Parathyroid adenoma (tissue), 2 donors: Measurements from ENCODE around the gene PNMA5.
A peak's percentile ranks its signal among the peaks of the same experiment; 100 is the strongest.

ENCODE experiments used
- H2AFZ ChIP-seq: fragments of 300-600 bp; sonication (generic); one replicate; pipeline ENCODE4 v1.7.0; 2017; ENCODE audit warnings: antibody characterized with exemption, mild to moderate bottlenecking
- H3K27ac ChIP-seq: fragments of 300-600 bp; sonication (generic); one replicate; pipeline ENCODE4 v1.7.0; 2017
- H3K27me3 ChIP-seq: fragments of 300-600 bp; sonication (generic); one replicate; pipeline ENCODE4 v1.7.0; 2017; ENCODE audit warnings: low read length; ENCODE audit not compliant: control insufficient read depth, insufficient read depth
- H3K36me3 ChIP-seq: fragments of 300-600 bp; sonication (generic); one replicate; pipeline ENCODE4 v1.7.0; 2017; ENCODE audit warnings: low read length; ENCODE audit not compliant: control insufficient read depth, insufficient read depth
- H3K4me1 ChIP-seq: fragments of 300-600 bp; sonication (generic); one replicate; pipeline ENCODE4 v1.7.0; 2017; ENCODE audit warnings: control low read depth
- H3K4me2 ChIP-seq: fragments of 300-600 bp; sonication (generic); one replicate; pipeline ENCODE4 v1.7.0; 2017; ENCODE audit warnings: low read length
- H3K4me3 ChIP-seq: fragments of 300-600 bp; sonication (generic); one replicate; pipeline ENCODE4 v1.7.0; 2017; ENCODE audit warnings: low read depth, low read length
- H3K79me2 ChIP-seq: fragments of 300-600 bp; sonication (generic); one replicate; pipeline ENCODE4 v1.7.0; 2017; ENCODE audit warnings: control low read depth
- H3K9ac ChIP-seq: fragments of 300-600 bp; sonication (generic); one replicate; pipeline ENCODE4 v1.7.0; 2017; ENCODE audit warnings: mild to moderate bottlenecking
- H3K9me3 ChIP-seq: fragments of 300-600 bp; sonication (generic); one replicate; pipeline ENCODE4 v1.7.0; 2017; ENCODE audit warnings: low read length; ENCODE audit not compliant: control insufficient read depth
- TF ChIP-seq, protein P1 (sequence below): fragments of 300-600 bp; sonication (generic); IDR thresholded peaks from one replicate; pipeline ENCODE4 v1.7.0; 2017; ENCODE audit warnings: antibody characterized with exemption, mild to moderate bottlenecking
- donor health status: primary hyperparathyroidism.

PNMA5 gene

DNA sequence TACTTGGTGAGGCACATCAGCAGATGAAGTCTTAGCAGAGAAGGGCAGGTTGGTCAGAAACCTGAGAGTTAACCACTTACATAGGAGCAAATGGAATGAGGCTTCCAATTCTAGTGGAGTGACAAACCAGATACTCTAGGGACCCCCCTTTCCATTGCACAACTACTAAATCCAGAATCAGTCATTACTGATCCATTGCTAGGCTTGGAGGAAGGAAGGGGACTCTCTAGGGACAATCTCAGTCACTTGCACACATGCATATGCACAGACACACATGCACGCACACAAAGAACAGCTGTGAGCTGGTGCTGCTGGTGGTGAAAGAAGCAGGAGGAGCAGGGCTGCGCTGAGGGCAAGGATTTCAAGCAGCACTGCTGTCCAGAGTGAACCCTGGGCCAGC lies 25.7 kb downstream of the PNMA5 start:
- no peak overlapping the region for H3K4me2 ChIP-seq
- no peaks in the 10 kb centered on the region for H3K9me3 ChIP-seq
- no peak overlapping the region for H3K9ac ChIP-seq
- TF ChIP-seq, protein P1, sequence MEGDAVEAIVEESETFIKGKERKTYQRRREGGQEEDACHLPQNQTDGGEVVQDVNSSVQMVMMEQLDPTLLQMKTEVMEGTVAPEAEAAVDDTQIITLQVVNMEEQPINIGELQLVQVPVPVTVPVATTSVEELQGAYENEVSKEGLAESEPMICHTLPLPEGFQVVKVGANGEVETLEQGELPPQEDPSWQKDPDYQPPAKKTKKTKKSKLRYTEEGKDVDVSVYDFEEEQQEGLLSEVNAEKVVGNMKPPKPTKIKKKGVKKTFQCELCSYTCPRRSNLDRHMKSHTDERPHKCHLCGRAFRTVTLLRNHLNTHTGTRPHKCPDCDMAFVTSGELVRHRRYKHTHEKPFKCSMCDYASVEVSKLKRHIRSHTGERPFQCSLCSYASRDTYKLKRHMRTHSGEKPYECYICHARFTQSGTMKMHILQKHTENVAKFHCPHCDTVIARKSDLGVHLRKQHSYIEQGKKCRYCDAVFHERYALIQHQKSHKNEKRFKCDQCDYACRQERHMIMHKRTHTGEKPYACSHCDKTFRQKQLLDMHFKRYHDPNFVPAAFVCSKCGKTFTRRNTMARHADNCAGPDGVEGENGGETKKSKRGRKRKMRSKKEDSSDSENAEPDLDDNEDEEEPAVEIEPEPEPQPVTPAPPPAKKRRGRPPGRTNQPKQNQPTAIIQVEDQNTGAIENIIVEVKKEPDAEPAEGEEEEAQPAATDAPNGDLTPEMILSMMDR, result no peak
- H3K4me3 ChIP-seq, result no peak overlapping the region
- no peak overlapping the region for H2AFZ ChIP-seq
- no peaks in the 10 kb centered on the region for H3K27me3 ChIP-seq
- no peaks in the 10 kb centered on the region for H3K4me1 ChIP-seq
- H3K79me2 ChIP-seq, result no peaks in the 10 kb centered on the region
- no peak overlapping the region for H3K27ac ChIP-seq
- H3K36me3 ChIP-seq, result no peaks in the 10 kb centered on the region

DNA sequence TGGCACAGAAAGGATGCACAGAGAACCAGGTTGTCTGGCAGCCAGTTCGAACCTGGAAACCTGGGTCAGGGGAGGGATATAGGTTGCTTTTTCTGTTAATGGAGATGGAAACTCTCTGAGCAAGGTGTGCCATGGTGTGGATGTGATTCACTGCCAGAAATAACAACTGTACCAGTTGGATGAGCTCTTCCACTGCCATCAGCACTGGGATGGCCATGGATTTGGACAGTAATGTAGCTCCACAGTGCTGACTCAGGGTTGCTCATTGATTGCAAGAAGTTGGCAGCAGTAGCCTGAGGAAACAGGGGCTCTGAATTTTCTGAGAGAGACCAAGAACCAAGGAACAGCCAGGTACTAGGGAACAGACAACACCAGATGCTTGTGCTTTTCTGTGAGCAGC lies 33.8 kb downstream of the PNMA5 start:
- Histone ChIP-seq H3K4me1 (peaks cover 5% of the 10 kb centered on the region), H3K4me2 (no peak overlapping the region), H3K4me3 (no peak overlapping the region), H3K36me3 (no peaks in the 10 kb centered on the region), H3K9me3 (no peaks in the 10 kb centered on the region), H3K27me3 (no peaks in the 10 kb centered on the region), H3K79me2 (no peaks in the 10 kb centered on the region), H3K9ac (no peak overlapping the region), H2AFZ (no peak overlapping the region), H3K27ac (no peak overlapping the region)
- TF ChIP-seq, protein P1, result no peak

DNA sequence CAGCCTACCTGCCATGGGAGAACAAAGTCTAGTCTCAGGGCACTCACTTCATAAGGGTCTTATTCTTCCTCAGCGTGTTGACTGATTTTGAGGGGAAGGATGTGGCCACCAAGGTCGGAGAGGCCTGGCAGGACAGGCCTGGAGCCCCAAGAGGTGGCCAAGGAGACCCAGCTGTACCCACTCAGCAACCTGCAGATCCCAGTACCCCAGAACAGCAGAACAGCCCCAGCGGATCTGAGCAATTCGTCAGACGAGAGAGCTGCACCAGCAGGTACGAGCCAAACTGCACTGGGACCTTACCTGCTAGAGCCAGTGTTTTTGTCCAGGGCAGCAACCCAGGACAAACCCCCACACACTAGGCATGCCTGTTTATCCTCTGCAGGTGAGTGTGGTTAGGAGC lies 34.3 kb downstream of the PNMA5 start:
- no peaks in the 10 kb centered on the region for H3K79me2 ChIP-seq
- no peak overlapping the region for H2AFZ ChIP-seq
- H3K9ac ChIP-seq, result no peak overlapping the region
- H3K27ac ChIP-seq, result no peak overlapping the region
- H3K36me3 ChIP-seq, result no peaks in the 10 kb centered on the region
- H3K4me3 ChIP-seq, result no peak overlapping the region
- TF ChIP-seq, protein P1, result no peak
- H3K4me1 ChIP-seq, result peaks cover 5% of the 10 kb centered on the region
- H3K4me2 ChIP-seq, result no peak overlapping the region
- H3K27me3 ChIP-seq, result no peaks in the 10 kb centered on the region
- H3K9me3 ChIP-seq, result no peaks in the 10 kb centered on the region

DNA sequence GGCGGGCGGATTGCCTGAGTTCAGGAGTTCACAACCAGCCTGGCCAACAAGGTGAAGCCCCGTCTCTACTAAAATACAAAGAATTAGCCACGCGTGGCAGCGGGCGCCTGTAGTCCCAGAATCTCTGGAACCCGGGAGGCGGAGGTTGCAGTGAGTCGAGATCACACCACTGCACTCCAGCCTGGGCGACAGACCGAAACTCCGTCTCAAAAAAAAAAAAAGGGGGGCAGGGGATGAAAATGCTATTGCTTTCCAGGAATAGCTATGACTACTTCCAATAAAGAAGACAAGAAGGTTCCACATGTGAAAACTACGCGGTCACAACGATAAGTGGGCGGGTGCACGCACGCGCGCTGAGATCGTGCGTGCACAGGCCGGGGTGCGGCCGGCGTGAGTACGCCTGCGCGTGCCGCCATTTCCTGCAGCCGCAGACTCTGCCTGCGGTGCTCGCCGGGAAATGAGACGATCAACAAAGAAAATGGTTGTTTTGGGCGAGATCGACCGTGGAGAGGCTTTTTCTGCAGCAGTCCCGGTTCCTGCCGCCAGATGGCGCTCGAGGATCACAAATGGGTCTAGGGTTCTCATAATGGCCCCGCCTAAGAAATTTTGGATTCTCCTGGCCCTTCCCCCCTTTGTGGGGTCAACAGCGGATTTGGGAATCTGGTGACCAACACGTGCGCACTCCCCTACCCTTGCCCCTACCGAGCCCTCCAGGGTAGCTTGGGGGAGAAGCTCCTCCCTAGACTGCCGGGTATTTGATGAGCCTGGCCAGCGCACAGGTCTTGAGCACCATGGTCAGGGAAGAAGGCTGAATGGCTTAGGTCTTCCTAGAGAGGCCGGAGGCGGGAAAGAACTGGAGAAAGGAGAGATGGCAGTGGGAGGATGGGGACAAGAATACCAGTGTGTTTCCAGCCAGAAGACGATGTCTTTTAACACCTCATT lies 35.1 kb downstream of the PNMA5 start:
- Histone ChIP-seq H3K27ac (peak overlapping the region; percentile 19), H3K79me2 (no peaks in the 10 kb centered on the region), H3K4me1 (peaks cover 5% of the 10 kb centered on the region), H3K4me3 (peak overlapping the region; percentile 27), H3K9me3 (no peaks in the 10 kb centered on the region), H3K36me3 (no peaks in the 10 kb centered on the region), H3K9ac (no peak overlapping the region), H3K27me3 (no peaks in the 10 kb centered on the region), H3K4me2 (peak overlapping the region; percentile 51), H2AFZ (peak overlapping the region; percentile 87)
- TF ChIP-seq, protein P1, result peak; percentile 74

DNA sequence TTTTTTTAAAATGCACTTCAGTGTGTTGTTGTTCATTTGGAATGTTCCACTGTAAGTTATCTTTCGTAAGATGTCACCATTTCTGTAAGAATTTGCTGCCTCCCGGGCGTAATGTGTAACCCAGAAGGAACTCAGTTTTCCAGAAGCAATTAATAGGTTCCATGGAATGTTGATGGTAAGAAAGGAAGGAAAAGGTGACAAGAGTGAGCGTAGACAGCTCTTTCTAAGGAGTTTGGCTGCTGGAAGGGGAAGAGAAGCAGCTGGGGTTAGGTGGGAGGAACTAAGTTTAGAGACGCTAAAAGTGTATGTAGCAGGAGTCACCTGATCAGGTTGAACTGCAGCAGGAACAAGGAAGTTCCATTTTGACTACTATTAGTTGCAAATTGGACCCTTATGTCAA lies 35.9 kb downstream of the PNMA5 start:
- H3K9me3 ChIP-seq, result no peaks in the 10 kb centered on the region
- no peak overlapping the region for H3K4me2 ChIP-seq
- peaks cover 5% of the 10 kb centered on the region for H3K4me1 ChIP-seq
- no peak overlapping the region for H3K4me3 ChIP-seq
- no peaks in the 10 kb centered on the region for H3K36me3 ChIP-seq
- H3K79me2 ChIP-seq, result no peaks in the 10 kb centered on the region
- no peak overlapping the region for H3K27ac ChIP-seq
- H2AFZ ChIP-seq, result peak overlapping the region; percentile 87
- H3K9ac ChIP-seq, result no peak overlapping the region
- TF ChIP-seq, protein P1, result no peak
- no peaks in the 10 kb centered on the region for H3K27me3 ChIP-seq
